ENCODE measurements around the gene CPSF4. TPM values are rescaled to one million over a fixed set of nuclear protein-coding genes. Genes with fewer than 3 reads are reported as not detected.

CPSF4 gene
- total RNA-seq, 2 donors from 2014 or later = 42.3 to 48.2 TPM

- no peaks in the 10 kb centered on the region for H3K9me3 ChIP-seq
- TF ChIP-seq, protein P1, sequence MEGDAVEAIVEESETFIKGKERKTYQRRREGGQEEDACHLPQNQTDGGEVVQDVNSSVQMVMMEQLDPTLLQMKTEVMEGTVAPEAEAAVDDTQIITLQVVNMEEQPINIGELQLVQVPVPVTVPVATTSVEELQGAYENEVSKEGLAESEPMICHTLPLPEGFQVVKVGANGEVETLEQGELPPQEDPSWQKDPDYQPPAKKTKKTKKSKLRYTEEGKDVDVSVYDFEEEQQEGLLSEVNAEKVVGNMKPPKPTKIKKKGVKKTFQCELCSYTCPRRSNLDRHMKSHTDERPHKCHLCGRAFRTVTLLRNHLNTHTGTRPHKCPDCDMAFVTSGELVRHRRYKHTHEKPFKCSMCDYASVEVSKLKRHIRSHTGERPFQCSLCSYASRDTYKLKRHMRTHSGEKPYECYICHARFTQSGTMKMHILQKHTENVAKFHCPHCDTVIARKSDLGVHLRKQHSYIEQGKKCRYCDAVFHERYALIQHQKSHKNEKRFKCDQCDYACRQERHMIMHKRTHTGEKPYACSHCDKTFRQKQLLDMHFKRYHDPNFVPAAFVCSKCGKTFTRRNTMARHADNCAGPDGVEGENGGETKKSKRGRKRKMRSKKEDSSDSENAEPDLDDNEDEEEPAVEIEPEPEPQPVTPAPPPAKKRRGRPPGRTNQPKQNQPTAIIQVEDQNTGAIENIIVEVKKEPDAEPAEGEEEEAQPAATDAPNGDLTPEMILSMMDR (IDR thresholded peaks at IDR 0.05) = no peak
- H3K36me3 ChIP-seq = peaks cover 29% of the 10 kb centered on the region
- no peak for ATAC-seq (ENCODE audit: insufficient number of reproducible peaks, low FRiP score, low read depth)
- H3K27ac ChIP-seq = no peak overlapping the region
- H3K4me3 ChIP-seq = no peak overlapping the region
- H3K27me3 ChIP-seq (replicated peaks; ENCODE audit: insufficient read depth) = no peaks in the 10 kb centered on the region
- H3K4me1 ChIP-seq (ENCODE audit: control insufficient read depth in 1 of 2, low read depth in 2 of 2) = peaks cover 0 to 7% of the 10 kb centered on the region in 2 donors
- DNase-seq (ENCODE audit: low spot score) = no peak
Measured at GRCh38 chr7:99433158-99433557, 5.6 kb upstream of the CPSF4 start.

- ATAC-seq (ENCODE audit: insufficient number of reproducible peaks, low FRiP score, low read depth) (no peak), DNase-seq (ENCODE audit: low spot score) (no peak)
- H3K4me3 ChIP-seq = peak overlapping the region; percentile 98
- H3K27me3 ChIP-seq (replicated peaks; ENCODE audit: insufficient read depth) = no peaks in the 10 kb centered on the region
- no peaks in the 10 kb centered on the region for H3K9me3 ChIP-seq
- H3K27ac ChIP-seq = peak overlapping the region; percentile 68 to 69
- H3K36me3 ChIP-seq = peaks cover 8% of the 10 kb centered on the region
- TF ChIP-seq, protein P1 (IDR thresholded peaks at IDR 0.05) = no peak
- peaks cover 14 to 45% of the 10 kb centered on the region in 2 donors for H3K4me1 ChIP-seq (ENCODE audit: control insufficient read depth in 1 of 2, low read depth in 2 of 2)
Measured at GRCh38 chr7:99437946-99438572, 684 bp upstream of the CPSF4 start.

DNA sequence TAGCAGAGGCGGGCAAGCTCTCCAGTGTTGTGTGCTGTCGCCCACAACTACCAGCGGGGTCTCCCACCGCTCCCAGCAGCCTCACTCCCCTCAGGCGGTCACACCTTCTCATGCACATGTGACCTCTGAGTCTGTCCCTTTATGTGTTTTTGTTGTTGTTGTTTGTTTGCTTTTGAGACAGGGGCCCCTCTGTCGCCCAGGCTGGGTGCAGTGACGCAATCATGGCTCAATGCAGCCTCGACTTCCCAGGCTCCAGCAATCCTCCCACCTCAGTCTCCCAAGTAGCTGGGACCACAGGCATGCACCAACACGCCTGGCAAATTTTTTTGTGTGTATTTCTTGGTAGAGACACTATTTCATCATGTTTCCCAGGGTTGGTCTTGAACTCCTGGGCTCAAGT, 1.5 kb downstream of the CPSF4 start:
- H3K36me3 ChIP-seq = peaks cover 7% of the 10 kb centered on the region
- peak overlapping the region; percentile 98 for H3K4me3 ChIP-seq
- DNase-seq (ENCODE audit: low spot score) (no peak), ATAC-seq (ENCODE audit: insufficient number of reproducible peaks, low FRiP score, low read depth) (no peak)
- H3K9me3 ChIP-seq = no peaks in the 10 kb centered on the region
- TF ChIP-seq, protein P1 (IDR thresholded peaks at IDR 0.05) = no peak
- H3K27me3 ChIP-seq (replicated peaks; ENCODE audit: insufficient read depth) = no peaks in the 10 kb centered on the region
- no peak overlapping the region for H3K27ac ChIP-seq
- H3K4me1 ChIP-seq (ENCODE audit: control insufficient read depth in 1 of 2, low read depth in 2 of 2) = peaks cover 14 to 46% of the 10 kb centered on the region in 2 donors

DNA sequence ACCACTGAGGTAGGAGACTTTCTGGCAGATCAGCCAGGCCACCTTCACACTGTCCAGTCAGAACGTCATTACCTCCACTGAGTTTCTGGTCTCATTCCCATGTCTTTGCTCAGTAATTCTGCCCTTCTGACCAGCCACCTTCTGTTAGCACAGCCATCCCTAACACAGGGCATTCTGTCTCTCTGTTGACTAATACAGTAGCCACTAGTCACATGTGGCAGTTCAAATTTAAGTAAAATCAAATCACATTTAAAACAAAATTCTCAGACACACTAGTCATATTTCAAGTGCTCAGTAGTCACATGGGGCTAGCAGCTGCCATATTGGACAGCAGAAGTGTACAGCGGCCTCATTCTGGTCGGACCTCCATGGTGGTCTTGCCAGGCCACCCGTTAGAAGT, 7.4 kb downstream of the CPSF4 start:
- no peak overlapping the region for H3K4me3 ChIP-seq
- no peaks in the 10 kb centered on the region for H3K27me3 ChIP-seq (replicated peaks; ENCODE audit: insufficient read depth)
- H3K9me3 ChIP-seq = no peaks in the 10 kb centered on the region
- ATAC-seq (ENCODE audit: insufficient number of reproducible peaks, low FRiP score, low read depth) = no peak
- peaks cover 48% of the 10 kb centered on the region for H3K36me3 ChIP-seq
- no peak overlapping the region for H3K27ac ChIP-seq
- H3K4me1 ChIP-seq (ENCODE audit: control insufficient read depth in 1 of 2, low read depth in 2 of 2) = peaks cover 5 to 21% of the 10 kb centered on the region in 2 donors
- TF ChIP-seq, protein P1 (IDR thresholded peaks at IDR 0.05) = no peak
- no peak for DNase-seq (ENCODE audit: low spot score)

DNA sequence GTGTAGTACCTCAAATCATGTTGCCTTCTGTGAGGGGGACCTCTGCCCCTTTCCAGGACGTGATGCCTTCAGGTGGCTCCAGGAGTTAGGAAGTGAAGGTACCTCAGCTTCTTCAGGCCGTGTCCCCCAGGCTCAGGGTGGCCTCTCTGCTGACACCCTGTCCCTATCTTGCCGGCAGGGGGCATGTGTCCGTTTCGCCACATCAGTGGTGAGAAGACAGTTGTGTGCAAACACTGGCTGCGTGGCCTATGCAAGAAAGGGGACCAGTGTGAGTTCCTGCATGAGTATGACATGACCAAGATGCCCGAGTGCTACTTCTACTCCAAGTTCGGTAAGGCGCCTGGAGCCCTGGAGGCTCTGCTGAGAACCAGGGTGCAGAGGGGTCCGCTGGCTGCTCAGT, 9.2 kb downstream of the CPSF4 start:
- TF ChIP-seq, protein P1 (IDR thresholded peaks at IDR 0.05) = no peak
- Histone ChIP-seq H3K4me1 (ENCODE audit: control insufficient read depth in 1 of 2, low read depth in 2 of 2) (peaks cover 0 to 3% of the 10 kb centered on the region in 2 donors), H3K27ac (no peak overlapping the region), H3K9me3 (no peaks in the 10 kb centered on the region), H3K4me3 (no peak overlapping the region), H3K36me3 (peaks cover 65% of the 10 kb centered on the region), H3K27me3 (replicated peaks; ENCODE audit: insufficient read depth) (no peaks in the 10 kb centered on the region)
- ATAC-seq (ENCODE audit: insufficient number of reproducible peaks, low FRiP score, low read depth) (no peak), DNase-seq (ENCODE audit: low spot score) (no peak)
